Measurements from ENCODE around the gene PRKG1.
A peak's percentile ranks its signal among the peaks of the same experiment; 100 is the strongest.
"Not testable (repeated sequence)": the region's sequence is repeated elsewhere in the genome, so short reads cannot be mapped to it uniquely, and the experiment has no call there.

PRKG1 gene

GRCh38 chr10:51394039-51394438 is 319.8 kb downstream of the PRKG1 start:
- no peak for DNase-seq

GRCh38 chr10:51397244-51397643 is 323.0 kb downstream of the PRKG1 start:
- no peak for DNase-seq

- DNase-seq, result no peak
Measured at GRCh38 chr10:51397695-51398094, 323.4 kb downstream of the PRKG1 start.

DNA sequence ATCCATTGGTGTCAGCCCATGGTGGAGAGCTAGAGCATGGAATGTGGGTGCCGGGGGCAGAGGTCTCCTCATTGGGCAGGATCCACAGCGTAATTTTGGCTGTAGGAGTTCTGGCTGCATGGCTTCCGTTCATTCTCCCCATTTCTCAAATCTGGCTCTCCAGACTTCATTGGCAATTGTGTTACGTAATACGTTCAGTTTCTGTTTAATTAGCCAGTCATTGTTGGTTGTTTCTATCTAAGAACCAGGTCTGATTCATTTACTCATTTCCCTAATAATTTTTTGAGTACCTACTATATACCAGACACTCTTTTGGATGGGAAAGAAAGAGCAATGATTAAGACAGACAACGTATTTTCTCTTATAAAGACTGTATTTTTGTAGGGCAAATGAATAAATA is 325.6 kb downstream of the PRKG1 start:
- DNase-seq, result no peak

DNA sequence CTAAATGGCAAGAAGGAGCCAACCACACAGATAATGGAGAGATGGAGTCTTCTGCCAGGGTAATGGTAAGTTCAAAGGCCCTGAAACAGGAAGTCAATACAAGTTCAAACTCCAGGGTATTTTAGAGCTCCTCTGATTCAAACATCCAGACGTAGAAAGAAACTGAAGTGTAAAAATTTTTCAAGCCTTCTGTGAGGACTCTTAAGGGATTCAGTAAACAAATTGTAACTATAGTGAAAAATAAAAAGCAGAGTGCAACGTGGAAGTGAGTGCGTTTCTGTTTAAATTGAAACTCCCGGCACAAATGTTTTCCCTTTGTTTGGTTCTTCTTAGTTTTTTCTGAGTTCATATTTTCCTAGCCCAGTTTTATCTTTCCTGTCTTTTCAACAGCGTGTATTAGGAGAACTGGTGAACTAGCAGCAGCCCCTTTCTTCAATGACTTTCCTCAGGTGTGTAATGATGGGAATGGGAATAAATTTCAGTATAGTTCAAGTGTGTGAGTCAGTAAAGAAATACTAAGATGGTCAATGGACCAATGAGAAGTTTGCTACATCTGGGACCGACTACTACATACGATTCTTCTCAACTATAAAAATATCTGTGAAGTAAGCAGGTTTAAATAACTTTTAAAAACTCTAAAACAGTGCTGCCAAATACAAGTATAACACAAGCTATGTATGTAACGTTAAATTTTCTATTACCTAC is 326.3 kb downstream of the PRKG1 start:
- DNase-seq, result no peak

GRCh38 chr10:51403521-51403920 is 329.2 kb downstream of the PRKG1 start:
- no peak for DNase-seq

DNA sequence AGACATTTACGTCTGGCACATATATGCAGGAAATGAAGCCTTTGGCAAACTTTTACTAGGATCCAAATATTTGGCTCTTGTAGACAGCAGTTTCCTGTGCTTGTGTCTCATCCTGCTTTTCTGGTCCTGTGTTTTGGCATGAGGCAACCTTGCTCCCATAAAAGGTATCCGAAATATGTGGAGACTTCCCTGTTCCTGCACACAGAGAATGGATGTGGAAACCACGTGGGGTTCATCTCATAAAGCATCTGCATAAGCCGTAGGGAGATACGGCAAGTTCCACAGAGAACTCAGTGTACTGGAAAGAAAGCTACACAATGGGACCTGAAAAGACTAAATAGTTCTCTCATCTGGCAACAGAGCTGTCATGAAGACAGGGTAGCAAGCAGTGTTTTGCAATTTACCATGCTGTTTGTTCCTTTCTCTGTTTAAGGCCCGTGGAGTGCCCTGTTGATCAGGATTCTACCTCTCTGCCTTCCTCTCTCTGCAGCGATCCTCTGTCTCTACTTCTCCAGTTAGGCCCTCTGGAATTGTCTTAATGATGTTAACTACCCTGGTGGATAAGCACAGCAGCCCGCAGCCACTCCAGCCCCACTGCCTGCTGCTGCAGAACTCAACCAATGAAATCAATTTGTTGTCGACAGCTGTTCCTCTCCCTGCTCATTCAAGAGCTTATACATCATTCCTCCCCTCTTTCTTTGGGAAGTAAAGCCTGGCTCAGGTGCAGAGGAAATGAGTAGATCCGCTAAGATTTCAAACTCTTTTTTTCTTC is 331.5 kb downstream of the PRKG1 start:
- DNase-seq, result no peak

DNA sequence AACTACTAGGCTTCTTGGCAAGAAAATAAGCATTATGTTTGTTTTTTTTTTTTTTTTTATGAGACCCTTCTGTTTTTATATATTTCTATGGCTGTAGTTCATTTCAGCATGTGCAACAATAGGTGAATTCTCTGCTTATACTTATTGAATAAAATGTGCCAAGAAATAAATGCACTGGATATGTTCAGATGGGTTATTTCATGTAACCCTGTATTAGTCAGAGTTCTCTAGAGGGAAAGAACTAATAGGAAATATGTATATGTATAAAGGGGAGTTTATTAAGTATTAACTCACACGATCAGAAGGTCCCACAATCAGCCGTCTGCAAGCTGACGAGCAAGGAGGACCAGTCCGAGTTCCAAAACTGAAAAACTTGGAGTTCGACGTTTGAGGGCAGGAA is 332.3 kb downstream of the PRKG1 start:
- DNase-seq, result no peak

GRCh38 chr10:51416494-51416893 is 342.2 kb downstream of the PRKG1 start:
- DNase-seq, result no peak

GRCh38 chr10:51419196-51420093 is 345.2 kb downstream of the PRKG1 start:
- no peak for DNase-seq

GRCh38 chr10:51421853-51422252 is 347.6 kb downstream of the PRKG1 start:
- DNase-seq, result no peak

DNA sequence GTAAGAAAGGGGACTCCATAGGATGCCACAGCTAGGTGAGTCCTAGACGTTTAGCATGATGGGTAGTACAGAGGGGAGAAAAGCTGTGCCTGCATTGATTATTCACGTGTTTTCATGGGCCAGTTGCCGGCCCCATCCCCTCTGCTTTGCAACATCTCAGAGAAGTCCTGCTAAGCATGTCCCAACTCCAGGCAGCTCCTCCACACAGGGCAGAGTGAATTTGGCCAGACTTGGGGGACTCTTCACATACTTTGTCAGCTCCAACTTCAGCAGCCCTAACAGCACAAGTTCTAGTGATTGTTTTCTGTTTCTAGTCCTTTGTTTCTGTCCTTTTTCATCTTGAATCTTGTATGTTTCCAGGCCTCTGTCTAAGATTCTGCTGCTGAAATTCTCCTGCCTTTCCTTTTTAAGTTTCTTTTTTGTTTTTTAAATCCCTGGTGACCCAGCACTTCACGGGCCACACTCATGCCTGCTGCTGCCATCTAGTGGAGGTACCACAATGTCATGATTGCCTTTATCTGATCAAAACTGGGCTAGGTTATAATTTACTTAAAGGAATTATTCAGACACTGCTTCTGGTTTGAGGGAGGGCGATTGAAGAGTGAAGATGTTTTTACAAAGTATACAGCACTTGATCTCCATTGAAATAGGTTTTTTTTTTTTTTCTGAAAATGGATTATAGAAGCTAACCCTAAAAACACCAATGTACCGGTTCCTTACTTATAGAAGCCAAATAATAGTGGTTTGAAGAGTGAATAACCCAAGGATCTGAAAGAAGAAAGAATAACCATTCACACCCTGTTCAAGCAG is 348.2 kb downstream of the PRKG1 start:
- peak; percentile 1 for DNase-seq

DNA sequence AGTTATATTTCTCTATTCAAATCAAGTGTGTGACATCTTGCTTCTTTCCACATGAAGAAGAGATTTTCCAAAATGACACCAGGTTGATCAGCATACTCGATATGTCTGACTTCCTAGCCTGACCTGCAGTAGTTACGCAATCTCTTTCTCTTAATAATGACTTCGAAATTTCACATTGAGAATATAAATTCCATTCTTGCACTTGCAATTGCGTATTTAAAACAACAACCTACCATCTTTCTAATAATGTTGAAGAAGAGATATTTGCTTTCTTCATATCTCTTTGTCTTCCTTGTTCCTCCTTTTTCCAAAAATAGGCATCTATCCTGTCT is 348.8 kb downstream of the PRKG1 start:
- DNase-seq, result no peak

DNA sequence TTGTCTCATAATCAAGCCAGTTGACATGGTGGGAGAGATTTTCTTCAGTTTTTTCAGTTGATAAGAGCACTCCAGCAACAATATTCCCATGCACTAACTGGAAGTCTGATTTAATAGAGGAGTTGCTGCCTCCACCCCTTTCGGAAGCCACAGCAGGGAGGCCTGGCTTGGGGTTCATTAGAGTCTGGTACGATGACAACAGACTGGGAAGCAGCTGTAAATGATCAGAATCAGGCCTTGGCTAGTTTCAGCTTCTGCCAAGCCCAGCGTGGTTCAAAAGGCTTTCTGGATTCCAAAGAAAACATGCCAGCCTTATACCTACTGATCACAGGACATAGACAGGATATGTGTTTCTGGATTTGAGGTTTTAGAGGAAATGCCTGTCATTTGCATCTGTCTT is 351.1 kb downstream of the PRKG1 start:
- no peak for DNase-seq

DNA sequence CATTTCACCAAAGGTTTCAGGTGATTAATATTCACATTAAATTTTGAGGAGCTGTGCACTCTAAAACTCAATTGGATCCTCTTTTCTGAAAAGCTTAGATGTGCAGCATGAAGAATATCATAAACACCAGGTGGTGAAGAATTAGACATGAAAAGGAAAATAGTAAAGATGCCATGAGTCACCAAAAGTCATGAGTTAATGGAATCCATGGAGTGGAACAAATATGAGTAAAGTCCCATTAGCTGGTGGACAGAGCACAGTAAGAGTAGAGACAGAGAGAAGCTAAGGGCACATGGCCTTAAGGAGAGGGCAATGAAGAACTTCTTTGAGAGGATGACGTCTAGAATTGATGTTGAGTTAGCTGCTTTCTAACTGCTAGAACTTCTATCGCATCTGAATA is 353.5 kb downstream of the PRKG1 start:
- DNase-seq, result no peak

DNA sequence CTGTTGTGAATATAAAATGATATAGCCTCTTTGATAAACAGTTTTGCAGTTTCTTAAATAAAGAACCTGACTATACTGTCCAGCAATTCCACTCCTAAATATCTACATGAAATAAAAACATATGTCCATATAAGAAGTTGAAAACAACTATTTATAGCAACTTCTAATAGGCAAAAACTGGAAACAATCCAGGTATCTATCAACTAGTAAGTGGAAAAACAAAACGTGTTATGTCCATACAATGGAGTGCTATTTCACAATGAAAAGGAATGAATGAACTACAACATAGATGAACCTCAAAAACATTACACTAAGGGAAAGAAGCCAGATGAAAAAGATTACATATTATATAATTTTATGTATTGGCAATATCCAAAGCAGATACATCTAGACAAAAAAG is 356.2 kb downstream of the PRKG1 start:
- no peak for DNase-seq

DNA sequence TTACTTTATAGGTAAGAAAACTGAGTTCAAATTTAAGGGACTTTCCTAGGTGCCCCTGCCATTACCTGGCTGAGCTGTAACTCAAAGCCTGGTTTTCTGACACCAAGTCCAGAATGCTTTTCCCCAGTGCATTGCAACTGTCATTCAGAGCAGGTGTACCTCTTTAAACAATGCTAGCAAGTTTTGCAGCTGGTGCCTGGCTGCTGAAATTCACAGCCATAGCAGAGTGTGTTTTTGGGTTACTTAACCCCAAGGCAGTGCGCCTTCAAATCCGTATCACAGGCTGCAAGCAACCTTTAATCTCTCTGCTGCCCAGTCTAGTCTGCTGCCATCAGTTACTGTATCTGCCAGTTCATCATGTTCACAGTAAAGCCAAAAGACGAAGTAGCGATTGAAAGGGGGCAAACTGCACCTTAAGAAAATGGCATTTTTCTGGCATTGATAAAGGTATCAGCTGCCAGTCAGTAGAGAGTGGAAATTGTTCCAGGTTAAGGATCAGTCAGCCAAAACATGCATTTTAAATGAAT is 359.7 kb downstream of the PRKG1 start:
- DNase-seq, result no peak

DNA sequence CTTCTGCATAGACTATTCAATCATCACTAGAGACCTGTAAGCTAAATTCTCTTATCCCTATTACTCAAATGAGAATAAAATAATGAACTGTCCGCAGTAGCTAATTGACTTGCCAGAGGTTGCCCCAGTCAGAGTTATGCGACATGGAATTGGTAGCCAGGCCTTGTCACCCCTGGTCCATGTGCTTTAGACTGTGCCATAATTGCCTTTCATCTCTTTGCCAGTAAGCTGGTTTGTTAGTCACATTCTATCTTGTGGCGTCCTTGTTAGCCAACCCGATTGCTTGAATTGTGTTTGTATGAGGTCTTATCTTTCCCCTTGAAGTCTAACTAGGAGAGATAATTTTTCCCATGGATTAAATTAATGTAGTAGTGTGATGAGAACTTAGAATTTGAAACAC is 362.5 kb downstream of the PRKG1 start:
- DNase-seq, result no peak

DNA sequence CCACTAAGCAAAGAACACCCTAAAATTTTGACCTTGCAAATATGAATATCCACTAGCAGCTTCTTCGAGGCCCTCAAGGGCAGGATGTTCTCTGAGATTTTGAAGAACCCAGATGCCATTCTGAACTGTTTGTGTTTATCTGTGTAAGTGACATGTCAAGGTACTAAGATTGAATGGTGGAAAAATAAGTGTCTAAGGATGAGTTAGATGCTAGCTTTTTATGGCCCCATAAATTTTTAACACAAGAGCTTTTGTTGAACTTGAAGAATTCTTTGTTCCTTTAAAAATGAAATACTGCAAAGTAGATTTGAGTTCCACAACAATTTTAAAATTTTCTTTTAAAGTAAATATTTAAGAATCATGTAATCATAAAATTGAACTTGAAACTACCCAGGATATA is 365.4 kb downstream of the PRKG1 start:
- no peak for DNase-seq

DNA sequence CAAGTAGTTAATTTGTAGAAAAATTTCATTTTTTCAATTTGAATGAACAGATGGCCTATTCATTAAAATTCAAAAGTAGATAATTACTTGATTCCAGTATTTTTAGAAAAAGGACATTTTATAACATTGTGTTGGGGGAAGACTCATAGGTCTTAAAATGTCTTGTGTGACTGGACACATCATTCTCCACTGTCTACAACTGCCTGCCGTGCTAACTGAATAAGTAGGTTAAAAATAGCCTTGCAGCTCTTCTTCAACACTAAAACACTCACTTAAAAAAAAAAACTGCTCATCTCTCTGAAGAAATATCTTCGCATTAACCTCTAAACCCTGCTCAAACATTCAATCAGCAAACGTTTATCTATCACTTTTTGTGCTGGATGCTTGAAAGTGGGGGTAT is 371.3 kb downstream of the PRKG1 start:
- DNase-seq, result no peak

- DNase-seq, result no peak
Measured at GRCh38 chr10:51447119-51447518, 372.8 kb downstream of the PRKG1 start.

DNA sequence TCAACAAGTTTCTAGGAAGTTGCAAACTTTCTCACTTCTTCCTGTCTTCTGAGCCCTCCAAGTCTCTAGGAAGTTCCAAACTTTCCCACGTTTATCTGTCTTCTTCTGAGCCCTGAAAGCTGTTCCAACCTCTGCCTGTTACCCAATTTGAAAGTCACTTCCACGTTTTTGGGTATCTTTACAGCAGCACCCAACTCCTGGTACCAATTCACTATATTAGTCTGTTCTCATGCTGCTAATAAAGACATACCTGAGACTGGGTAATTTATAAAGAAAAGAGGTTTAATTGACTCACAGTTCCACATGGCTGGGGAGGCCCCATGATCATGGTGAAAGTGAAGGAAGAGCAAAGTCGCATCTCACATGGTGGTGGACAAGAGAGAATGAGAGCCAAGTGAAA is 381.5 kb downstream of the PRKG1 start:
- not testable (repeated sequence) for DNase-seq

- DNase-seq, result no peak
Measured at GRCh38 chr10:51459476-51459875, 385.2 kb downstream of the PRKG1 start.
